Stomach (tissue), 4 donors: ENCODE results near the gene DTX3.

ENCODE experiments used
- CTCF ChIP-seq, 7 experiments: fragments of 450-650 bp in 4 of 7; fragments of 200-600 bp in 3 of 7; sonication (generic) in 3 of 7; IDR thresholded peaks; one replicate each; pipeline ENCODE4 v1.5.1; 2016 to 2019; ENCODE audit warnings: antibody characterized with exemption in 7 of 7, control low read depth in 2 of 7, mild to moderate bottlenecking in 1 of 7
- EP300 ChIP-seq: sonication (generic); formaldehyde crosslinking; IDR thresholded peaks from one replicate; pipeline ENCODE4 v1.6.1; 2017; ENCODE audit warnings: antibody characterized with exemption
- POLR2AphosphoS5 ChIP-seq, 3 donors: sonication (generic); formaldehyde crosslinking; IDR thresholded peaks; one replicate each; pipeline ENCODE4 v1.6.1; 2016; ENCODE audit warnings: antibody characterized with exemption in 3 of 3

GRCh38 chr12:57586832-57587429 lies 17.7 kb upstream of the DTX3 start:
- TF ChIP-seq CTCF (IDR thresholded peaks at IDR 0.05) (no peak), EP300 (no peak), POLR2AphosphoS5 (IDR thresholded peaks at IDR 0.05) (no peak)
